A172 (cell line): ENCODE results near the gene TMIGD3. TPM values are rescaled to one million over a fixed set of nuclear protein-coding genes. Genes with fewer than 3 reads are reported as not detected.

ENCODE experiments used
- DNase-seq: peaks from one replicate; pipeline ENCODE4 v3.0.0-alpha.2; 2015; ENCODE audit warnings: low spot score
- total RNA-seq: library from RNA; depleted of rRNA; stranded (reverse); fragments of >200 nt; shearing (Covaris generic); gene quantifications from 2 replicates; pipeline ENCODE4 v1.2.3, GENCODE V29; 2014

The TMIGD3 gene
- total RNA-seq, 1 experiment from 2014 or later = not detected

- peak; percentile 60 for DNase-seq
These were observed 4.2 kb upstream of the TMIGD3 start for GRCh38 chr1:111507411-111508201.

- DNase-seq = no peak
These were observed 3.1 kb upstream of the TMIGD3 start for GRCh38 chr1:111506561-111506960.

DNA sequence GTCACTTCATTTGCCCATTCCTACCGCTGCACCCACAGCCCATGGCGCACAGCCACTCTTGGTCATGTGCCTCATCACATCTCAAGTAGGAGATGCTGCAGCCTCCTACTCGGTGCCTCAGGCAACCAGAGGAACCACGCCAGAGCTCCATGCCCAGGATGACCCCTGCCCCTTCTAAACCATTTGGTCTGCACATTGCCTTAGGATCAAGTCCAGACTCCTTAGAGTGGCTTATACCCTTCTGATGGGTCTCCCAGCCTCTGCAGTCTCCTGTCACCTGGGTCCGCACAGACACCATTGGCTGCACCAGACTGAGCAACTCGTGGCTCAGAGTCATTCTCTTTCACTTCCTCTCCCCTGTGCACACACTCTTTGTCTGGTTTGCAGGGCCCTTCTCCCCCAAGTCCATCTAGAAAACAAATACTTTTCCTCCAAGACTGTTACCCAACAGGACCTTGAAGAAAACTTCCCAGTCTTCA, 2.2 kb upstream of the TMIGD3 start:
- no peak for DNase-seq

DNA sequence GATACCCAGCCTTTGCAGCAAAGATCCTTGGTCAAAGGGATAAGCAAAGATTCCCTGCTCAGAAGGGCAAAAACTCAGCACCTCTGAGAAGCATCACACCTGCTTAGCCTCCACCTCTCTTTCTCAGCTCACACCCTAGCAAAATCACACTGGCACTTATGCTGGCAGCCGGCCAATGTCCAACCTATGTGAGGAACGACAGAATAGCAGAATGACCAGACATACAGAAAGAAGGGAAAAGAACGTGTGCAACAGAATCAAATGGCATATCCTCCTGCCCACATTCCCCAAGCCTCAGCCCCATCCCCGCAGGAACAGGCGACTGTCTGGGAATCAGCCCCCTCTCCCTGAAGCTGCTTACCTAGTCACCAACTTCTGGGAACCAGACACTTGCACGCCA, 664 bp upstream of the TMIGD3 start:
- no peak for DNase-seq

GRCh38 chr1:111501645-111502044, 1.8 kb downstream of the TMIGD3 start:
- DNase-seq = no peak

GRCh38 chr1:111499026-111499785, 4.2 kb downstream of the TMIGD3 start:
- no peak for DNase-seq

DNA sequence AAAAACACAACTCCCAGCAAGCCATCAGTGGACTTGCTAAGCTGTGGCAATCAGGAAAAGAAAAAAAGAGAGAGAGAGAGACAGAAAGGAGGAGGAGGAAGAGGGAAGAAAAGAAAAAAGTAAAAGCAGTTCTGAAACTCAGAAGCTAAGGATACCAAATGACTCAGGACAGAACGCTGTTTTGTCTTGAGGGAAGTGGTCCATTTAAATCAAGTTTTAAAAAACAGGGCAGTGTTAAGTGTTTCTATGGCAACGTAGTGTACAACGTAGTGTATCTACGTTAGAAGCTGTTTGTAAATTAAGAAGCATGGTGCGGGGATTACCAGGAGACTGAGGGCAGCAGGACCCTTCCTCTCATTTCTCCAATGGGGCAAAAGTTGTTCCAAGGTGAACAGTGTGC, 5.8 kb downstream of the TMIGD3 start:
- no peak for DNase-seq

- no peak for DNase-seq
These were observed 7.0 kb downstream of the TMIGD3 start for GRCh38 chr1:111496398-111496797.

GRCh38 chr1:111491070-111491469, 12.4 kb downstream of the TMIGD3 start:
- DNase-seq = no peak

- no peak for DNase-seq
These were observed 13.2 kb downstream of the TMIGD3 start for GRCh38 chr1:111490220-111490619.

GRCh38 chr1:111489604-111490003, 13.8 kb downstream of the TMIGD3 start:
- no peak for DNase-seq

GRCh38 chr1:111488669-111489068, 14.8 kb downstream of the TMIGD3 start:
- no peak for DNase-seq

- no peak for DNase-seq
These were observed 16.3 kb downstream of the TMIGD3 start for GRCh38 chr1:111487133-111487532.

GRCh38 chr1:111486431-111486830, 17.0 kb downstream of the TMIGD3 start:
- no peak for DNase-seq

DNA sequence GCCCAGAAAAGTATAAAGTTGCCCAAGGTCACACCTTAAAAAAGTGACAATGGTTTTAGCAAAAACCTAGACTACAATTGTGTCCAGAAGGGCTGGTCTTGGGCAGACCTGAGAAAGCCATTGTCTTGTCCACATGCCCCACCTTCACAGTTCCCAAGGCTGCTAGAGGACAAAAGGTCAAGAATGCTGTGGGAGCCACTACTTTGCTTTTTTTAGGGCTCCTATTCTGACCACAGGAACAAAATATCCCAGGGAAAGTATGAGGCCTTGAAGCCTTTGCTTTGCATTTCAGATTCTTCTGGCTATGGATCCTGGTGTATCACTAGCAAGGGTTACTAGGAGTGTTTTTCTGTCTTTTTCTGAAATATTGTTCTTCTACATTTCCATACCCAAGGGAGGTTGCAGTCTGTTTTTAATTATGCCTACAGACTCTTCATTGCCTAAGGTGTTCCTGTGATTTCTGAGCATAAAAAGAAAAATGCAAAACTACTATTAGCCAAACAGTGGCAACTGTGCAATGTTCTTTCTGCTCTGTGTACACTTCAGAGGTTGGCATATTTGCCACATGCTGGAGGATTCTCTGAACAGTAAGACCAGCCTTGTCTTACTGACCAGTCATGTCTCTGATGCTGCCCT, 18.9 kb downstream of the TMIGD3 start:
- DNase-seq = no peak

DNA sequence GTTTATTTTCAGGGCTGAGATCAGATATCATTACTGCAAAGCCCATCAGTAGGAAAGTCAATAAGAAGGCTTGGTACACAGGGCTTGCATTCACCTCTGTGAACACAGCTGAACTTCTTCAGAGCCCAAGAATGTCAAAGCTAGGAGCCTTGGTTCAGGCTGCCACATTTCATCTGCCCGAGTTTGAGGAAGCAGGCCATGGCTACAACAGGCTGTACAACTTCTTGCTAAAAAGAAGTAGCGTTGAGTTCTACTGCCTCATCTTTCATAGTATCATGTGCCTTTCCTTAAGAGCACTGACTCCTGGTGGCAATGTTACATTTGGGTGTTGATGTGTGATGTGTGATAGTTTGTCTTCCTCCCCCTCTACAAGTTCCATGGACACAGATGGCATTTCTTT, 19.6 kb downstream of the TMIGD3 start:
- no peak for DNase-seq

DNA sequence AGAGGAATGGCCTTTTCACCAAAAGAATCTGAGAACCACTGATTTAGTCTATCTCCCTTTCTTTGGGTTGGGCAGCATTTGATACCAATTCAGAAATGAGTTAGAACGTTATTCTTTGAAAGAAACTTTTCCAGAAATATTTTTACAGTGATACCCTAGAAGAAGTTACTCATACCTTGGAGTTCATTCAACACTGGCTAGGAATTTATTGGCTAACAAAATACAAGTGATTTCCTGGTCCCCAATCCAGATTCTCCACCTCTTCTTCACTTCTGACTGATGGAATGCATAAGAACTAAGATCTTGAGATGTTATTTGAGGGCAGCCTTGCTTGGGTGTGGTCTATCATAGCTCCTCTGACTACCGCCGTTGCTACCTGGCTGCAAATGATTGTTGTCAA, 20.3 kb downstream of the TMIGD3 start:
- DNase-seq = no peak

GRCh38 chr1:111481387-111482221, 21.8 kb downstream of the TMIGD3 start:
- peak; percentile 54 for DNase-seq

DNA sequence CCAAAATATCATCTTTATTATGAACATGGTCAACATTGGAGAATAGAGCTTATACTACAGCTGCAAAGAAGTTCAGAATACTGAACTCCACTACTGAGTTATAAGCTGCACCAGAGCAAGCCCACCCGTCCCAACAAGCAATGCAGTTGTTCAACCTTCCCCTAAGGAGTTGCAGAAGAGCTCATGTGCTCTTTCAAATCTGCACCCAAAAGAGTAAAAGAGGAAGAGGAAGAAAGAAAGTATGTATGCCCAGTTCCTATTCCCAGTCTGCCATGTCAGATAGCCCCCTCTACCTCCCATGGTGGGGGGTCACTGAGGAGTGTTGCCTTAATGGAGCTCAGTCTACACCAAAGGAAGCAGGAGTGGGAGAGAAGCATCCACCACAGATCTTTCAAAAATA, 22.8 kb downstream of the TMIGD3 start:
- no peak for DNase-seq

DNA sequence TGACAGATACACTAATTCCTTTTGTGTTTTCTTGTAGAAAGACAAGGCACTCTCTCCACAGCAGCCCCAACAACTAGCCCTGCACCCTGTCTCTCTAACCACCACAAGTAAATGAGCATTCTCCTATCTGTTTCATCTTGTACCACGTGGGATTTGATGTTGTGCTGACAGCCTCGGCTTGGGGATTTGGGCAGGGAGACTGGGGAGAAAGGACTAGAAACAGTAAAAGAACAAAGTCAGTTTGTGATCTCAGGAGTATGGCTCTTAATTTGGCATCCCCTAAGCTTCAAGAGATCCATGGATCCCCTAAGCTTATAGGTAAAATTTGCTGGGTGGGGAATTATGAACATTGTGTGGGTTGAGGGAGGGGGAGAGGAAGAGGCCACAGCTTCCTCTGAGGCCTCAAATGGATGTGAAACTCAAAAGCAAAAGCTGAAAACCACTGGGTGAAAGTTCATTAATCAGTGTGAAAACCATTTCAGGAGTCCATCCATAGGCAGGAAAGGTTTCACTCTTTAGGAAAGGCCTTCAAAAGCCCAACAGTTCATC, 26.6 kb downstream of the TMIGD3 start:
- DNase-seq = no peak

- no peak for DNase-seq
These were observed 27.2 kb downstream of the TMIGD3 start for GRCh38 chr1:111476214-111476613.
